HG02852 (cell line): ENCODE measurements around the gene GRIK2.
"Not testable (repeated sequence)": the region's sequence is repeated elsewhere in the genome, so short reads cannot be mapped to it uniquely, and the experiment has no call there.

ENCODE experiments used
- ATAC-seq: cut with Tn5 transposase; IDR thresholded peaks from one replicate; pipeline ENCODE4 v1.9.1; 2021; ENCODE audit warnings: mild to moderate bottlenecking, moderate library complexity; ENCODE audit not compliant: unreplicated experiment

GRIK2 gene

GRCh38 chr6:101613556-101613955 lies 220.0 kb downstream of the GRIK2 start:
- no peak for ATAC-seq

GRCh38 chr6:101614774-101615173 lies 221.3 kb downstream of the GRIK2 start:
- ATAC-seq = no peak

GRCh38 chr6:101626269-101626668 lies 232.8 kb downstream of the GRIK2 start:
- no peak for ATAC-seq

- no peak for ATAC-seq
Observed at GRCh38 chr6:101630941-101631340, 237.4 kb downstream of the GRIK2 start.

- ATAC-seq = no peak
Observed at GRCh38 chr6:101633081-101633480, 239.6 kb downstream of the GRIK2 start.

GRCh38 chr6:101638865-101639264 lies 245.4 kb downstream of the GRIK2 start:
- ATAC-seq = not testable (repeated sequence)

GRCh38 chr6:101640131-101640530 lies 246.6 kb downstream of the GRIK2 start:
- no peak for ATAC-seq

GRCh38 chr6:101645770-101646169 lies 252.3 kb downstream of the GRIK2 start:
- no peak for ATAC-seq

GRCh38 chr6:101650402-101651100 lies 257.0 kb downstream of the GRIK2 start:
- no peak for ATAC-seq

GRCh38 chr6:101652079-101652478 lies 258.6 kb downstream of the GRIK2 start:
- no peak for ATAC-seq

GRCh38 chr6:101655109-101655508 lies 261.6 kb downstream of the GRIK2 start:
- ATAC-seq = no peak

- peak; percentile 85 for ATAC-seq
Observed at GRCh38 chr6:101662111-101662897, 268.8 kb downstream of the GRIK2 start.

- no peak for ATAC-seq
Observed at GRCh38 chr6:101663100-101663499, 269.6 kb downstream of the GRIK2 start.

- ATAC-seq = no peak
Observed at GRCh38 chr6:101666256-101666655, 272.7 kb downstream of the GRIK2 start.

GRCh38 chr6:101668496-101669030 lies 275.1 kb downstream of the GRIK2 start:
- no peak for ATAC-seq

- no peak for ATAC-seq
Observed at GRCh38 chr6:101676187-101676586, 282.7 kb downstream of the GRIK2 start.

- ATAC-seq = no peak
Observed at GRCh38 chr6:101682937-101683336, 289.4 kb downstream of the GRIK2 start.

- no peak for ATAC-seq
Observed at GRCh38 chr6:101683884-101684283, 290.4 kb downstream of the GRIK2 start.

GRCh38 chr6:101686653-101687052 lies 293.1 kb downstream of the GRIK2 start:
- ATAC-seq = no peak

GRCh38 chr6:101689156-101689555 lies 295.6 kb downstream of the GRIK2 start:
- ATAC-seq = no peak

- no peak for ATAC-seq
Observed at GRCh38 chr6:101689695-101690094, 296.2 kb downstream of the GRIK2 start.

GRCh38 chr6:101700655-101701054 lies 307.1 kb downstream of the GRIK2 start:
- ATAC-seq = no peak
